GM19438 (cell line): ENCODE data around the gene GLIS1.

Experiments used
- ATAC-seq: cut with Tn5 transposase; IDR thresholded peaks from one replicate; pipeline ENCODE4 v1.9.1; 2021; ENCODE audit warnings: low read depth; ENCODE audit not compliant: unreplicated experiment

Gene GLIS1

DNA sequence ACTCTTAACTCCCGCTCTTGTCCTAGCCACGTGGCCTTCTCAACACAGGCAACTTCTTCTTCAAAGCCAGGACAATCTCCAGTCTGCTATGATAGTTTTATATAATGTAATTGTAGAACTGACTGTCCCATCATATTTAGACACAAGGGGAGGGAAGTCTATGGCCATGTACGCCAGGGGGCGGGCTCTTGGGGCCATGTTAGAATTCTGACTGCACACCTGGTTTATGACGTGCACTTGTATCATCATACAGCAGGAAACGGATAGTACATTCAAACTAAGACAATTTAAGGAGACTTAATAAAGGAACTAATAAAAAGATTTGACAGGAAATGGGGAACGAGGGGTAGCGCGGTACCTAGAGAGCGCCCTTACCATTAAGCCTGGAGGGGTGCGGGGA, 258.3 kb downstream of the GLIS1 start:
- no peak for ATAC-seq

DNA sequence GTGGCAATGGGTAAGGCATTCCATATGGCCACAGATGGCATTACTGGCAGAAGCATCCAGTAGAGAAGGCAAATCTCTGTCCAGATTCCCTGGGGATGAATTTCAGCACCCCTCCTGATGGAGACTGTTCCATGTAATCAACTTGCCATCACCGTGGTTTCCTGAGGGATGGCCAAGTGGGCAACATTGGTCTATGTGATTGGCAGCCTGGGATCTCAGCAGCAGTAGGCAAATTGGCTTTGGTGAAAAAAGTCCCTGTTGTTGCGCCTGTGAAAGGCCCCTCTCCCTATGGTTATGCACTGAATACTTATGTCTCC, 260.5 kb downstream of the GLIS1 start:
- no peak for ATAC-seq

DNA sequence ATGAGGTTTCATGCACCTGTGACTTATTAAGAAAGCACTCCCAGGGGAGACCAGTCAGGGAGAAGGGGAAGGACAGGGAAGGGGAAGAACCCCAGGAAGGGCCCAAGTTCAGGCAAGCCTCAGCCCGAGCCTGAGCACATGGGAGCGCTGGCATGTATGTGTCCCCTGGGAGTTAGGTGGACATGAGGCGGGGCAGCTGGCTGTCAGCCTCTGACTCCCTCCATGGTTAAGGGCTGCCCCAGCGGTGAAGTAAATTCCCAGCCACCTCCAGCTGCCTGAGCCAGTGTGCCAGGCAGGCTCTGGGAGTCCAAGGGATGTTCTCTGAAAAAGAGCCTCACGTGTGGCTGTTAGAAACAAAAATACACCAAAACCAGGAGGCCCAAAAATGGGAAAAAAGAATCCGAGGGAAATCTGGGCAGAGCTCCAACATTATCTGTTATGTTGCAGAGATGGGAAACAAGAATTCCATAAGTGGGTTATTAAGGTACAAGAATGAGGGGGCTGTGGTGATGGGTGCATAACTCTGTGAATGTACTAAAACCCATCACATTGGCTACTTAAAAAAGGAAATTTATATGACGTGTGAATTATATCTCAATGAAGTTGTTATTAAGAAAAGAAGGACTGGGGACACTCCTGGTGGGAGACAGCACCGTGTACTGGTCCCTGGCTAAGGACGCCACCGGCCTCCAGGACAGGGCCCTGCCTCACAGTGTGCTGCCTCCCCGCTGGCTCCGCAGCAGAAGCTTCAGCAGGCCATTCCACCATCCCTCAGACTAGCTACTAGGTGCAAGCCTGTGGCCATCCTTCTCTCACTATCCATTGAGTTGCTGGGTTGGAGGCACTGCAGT, 261.1 kb downstream of the GLIS1 start:
- no peak for ATAC-seq

DNA sequence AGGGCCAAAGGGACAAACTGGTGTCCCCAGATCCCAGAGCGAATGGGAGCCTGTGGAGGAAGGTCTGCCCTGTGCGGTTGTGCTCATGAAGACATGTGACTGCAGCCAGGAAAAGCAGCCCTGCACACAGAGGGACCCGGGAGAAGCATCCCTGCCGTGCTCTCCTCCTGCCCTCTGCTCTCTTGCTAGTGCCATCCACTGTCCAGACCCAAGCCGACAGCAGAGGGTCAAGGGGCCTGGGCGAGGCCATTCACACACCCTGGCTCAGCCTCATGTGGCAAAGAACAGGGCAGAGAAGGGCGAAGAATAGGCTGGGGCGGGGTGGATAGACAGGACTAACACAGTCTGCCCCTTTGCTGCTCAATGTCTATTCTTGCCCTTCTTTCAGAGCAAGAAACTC, 262.4 kb downstream of the GLIS1 start:
- no peak for ATAC-seq

DNA sequence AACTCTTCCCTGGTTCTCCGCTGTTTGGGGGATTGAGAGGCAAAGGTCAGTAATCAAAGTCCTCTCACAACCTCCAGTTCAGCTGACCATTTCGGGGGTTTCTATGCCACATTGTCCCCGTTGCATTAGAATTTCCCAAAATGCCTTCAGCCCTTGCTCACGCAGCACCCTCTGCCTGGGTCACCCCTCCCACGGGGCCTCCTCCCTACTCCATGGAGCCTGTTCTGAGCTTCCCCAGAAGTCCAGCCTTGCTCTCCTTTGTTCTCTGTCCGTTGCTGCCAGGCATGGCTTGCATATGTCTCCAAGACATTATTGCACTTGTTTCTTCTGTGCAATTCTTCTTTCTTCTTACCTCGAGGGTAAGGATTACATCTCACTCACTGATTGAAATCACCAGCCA, 263.3 kb downstream of the GLIS1 start:
- ATAC-seq, result no peak

DNA sequence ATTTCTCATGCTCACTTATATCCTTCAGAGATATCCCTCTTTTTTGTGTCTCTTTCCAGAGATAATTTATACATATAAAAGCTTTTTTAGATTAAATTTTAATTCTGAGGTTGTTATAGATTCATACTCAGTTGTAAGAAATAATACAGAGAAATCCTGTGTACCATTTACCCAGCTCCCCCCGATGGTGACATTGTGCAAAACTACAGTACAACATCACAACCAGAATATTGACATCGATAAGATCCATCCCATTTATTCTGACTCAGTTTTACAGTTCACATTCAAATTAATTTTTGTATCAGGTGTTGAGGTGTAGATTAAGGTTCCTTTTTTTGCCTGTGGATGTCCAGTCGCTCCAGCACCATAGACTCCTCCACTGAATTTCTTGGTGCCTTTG, 265.5 kb downstream of the GLIS1 start:
- no peak for ATAC-seq

DNA sequence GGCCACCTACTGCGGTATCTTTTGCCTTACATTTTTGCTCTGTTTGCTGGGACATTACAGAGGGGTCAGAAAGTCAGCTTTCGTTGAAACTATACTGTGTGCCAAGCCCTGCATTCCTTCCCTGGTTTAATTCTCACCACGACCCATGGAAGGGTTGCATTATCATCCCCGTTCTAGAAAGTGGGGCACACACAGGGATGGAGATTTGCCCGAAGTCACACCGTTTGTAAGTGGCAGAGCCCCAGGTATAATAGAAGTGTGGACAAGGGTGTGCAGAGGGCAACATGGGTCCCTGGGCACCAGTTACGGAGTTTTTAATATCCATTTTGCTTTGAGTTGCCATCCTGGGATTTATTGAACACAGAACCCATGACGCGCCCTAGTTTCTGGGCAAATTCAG, 268.0 kb downstream of the GLIS1 start:
- no peak for ATAC-seq

DNA sequence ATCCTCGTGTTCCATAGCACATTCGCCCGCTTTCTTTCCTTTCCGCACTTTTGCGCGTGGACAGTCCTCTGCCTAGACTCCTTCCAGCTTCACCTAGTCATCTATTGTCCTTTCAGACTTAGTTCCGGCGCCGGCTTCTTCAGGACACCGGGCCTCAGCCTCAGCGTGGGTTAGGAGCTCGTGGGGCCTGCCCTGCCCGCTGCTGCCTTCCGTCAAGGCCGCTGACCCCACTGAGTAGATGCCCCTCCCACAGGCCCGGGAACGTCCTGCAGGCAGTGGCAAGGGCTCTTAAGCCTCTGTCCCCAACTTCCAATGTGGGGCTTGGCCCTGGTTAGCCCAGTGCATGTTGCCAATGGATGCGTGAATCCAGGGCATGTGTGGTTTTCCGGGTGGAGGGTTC, 268.4 kb downstream of the GLIS1 start:
- ATAC-seq, result no peak

DNA sequence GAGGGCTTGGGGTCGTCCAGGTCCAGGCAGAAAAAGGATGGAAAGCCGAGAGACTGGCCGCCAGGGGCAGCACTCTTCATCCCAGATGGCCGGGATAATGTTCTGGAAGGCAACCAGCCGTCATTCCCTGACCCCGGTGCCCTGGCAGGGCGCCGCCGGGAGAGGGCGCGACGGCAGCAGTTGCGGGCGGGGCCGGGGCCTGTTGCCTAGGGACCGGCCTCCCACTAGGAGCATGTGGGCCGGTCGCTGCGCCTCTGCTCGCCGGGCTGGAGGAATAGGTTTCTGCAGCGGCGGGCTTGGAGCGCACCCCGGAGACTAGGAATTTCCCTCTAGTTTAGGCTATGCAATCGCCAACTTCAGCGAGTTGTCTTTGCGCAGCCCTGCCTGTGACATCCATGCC, 268.8 kb downstream of the GLIS1 start:
- no peak for ATAC-seq

DNA sequence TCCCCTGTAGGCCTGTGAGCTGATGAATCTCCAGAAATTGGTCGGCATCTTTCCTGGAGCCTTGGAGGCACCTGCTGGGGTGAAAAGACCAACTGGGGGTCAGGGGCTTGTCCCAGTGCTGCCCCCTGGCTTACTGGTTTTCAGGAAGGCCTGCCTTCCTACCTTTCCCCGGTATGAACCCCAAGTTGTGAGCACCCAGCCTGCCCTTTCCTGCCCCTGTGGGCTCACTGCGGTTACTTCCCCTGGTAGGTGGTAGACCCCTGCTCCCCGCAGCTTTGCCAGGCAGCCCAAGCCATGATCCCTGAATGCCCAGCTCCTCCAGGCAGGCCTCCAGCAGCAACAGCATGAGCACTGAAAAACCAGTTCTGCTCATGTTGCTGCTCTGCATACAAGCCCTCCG, 269.6 kb downstream of the GLIS1 start:
- no peak for ATAC-seq

DNA sequence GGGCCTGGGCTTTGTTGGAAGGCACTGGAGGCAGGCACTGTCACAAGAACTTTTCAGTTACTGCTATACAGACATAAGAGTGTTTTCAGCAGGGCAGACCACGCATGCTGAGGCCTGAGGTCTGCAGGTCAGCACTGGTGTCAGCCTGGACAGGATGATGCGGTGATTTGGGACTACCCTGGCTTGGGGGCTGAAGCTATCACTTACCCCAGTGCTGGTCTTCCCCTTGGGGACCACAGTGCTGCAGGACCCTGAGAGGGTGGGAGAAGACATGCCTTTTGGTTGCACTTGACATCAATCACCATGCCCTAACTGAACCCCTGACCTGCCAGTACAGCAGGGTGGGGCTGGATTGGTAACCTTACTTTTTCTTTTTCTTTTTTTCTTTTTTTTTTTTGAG, 270.6 kb downstream of the GLIS1 start:
- no peak for ATAC-seq

DNA sequence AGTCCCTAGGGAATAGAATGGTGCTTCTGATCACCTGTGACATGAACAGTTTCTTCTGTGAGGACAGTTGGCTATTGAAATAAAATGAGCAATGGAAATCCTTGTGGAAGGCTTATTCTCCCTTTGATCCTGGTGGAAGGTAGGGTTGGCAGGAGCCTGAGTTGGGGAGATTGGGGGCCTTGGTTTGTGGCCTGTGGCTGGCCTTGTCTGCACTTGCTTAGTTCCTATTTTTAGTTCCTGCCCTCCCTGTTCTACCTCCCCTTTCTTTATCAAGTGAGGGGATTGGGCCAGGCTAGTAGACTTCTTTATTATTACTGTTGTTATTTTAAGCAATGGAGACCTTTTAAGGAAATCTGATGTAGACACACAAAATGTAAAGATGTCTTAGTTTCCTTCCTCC, 271.6 kb downstream of the GLIS1 start:
- no peak for ATAC-seq

DNA sequence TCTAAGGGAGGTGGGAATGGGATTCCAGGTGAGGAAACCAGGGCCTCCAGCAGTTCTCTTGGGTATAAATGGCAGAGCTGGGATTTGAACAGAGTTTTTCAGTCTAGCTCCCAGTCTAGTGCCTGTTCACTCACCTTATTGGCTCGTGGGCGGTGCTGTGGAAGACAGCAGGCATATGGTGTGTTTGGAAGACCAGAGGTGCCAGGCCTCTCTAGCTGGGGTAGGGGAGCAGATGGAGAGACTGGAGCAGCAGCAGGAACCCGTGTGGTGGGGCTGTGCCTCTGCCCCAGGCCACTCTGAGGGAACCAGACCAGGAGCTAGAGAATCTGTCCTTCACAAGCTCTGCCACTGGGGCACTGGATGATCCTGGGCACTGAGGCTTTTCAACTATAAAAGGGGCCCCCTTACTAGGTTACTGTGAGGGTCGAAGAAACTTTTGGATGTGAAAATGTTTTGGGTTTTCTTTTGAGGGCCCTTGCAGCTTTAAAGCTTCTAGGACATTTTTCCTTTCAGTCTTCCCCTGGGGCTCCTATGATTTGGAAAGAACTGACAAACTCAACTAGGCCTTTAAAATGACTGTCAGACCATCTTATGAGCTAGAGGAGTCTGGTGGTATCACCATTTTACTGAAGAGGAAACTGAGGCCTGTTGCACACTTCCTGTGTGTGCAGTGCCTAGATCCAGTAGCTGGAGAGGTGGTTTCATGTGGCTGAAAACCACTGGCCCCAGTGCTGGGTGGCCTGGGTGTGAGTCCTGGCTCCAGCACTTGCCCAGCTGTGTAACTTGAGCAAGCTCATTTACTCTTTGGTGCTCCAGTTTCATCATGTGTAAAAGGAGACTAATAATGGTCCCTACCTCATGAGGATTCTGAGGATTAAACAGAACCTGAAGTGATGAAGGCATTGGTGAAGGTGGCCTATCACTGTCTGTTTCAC, 273.7 kb downstream of the GLIS1 start:
- ATAC-seq, result no peak

DNA sequence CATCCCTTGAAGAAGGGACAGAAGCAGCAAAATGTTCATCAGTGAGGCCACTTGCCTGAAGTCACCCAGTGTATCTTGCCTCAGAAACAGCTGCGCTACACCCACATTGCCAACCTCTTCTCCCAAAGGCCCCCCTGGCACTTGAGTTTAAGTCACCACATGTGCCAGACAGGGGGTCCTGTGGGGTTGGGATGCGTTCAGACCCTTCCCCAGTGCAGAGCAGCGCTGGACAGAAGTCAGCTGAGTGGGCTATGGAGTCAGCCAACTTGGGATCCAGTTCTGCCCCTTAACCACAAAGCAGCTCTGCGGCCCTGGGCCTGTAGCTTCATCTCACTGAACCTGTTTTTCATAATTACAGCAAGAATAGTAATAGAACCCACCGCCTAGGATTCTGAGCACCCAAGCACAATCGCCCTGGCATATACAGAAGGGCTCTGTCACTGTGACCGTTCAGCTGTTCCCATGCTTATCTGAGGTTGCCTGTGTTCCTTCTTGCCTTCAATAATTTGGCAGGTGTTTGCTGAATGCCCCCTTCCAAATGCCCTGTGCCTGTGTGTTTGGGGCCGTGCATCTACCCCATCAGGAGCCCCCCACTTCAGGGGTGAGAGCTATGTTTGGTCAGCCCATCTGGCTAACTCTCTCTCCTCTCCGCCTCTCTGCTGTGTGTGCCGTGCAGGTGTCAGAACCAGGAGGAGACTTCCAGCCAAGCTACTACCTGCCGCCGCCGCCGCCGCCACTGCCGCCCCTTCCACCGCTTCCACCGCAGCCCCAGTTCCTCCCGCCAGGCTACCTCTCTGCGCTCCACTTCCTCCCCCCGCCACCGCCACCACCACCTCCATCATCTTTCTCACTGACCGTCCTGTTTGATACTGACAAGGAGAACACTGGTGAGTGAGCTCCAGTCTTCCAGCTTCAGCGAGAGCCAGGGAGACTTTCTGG, 274.7 kb downstream of the GLIS1 start:
- ATAC-seq, result no peak

DNA sequence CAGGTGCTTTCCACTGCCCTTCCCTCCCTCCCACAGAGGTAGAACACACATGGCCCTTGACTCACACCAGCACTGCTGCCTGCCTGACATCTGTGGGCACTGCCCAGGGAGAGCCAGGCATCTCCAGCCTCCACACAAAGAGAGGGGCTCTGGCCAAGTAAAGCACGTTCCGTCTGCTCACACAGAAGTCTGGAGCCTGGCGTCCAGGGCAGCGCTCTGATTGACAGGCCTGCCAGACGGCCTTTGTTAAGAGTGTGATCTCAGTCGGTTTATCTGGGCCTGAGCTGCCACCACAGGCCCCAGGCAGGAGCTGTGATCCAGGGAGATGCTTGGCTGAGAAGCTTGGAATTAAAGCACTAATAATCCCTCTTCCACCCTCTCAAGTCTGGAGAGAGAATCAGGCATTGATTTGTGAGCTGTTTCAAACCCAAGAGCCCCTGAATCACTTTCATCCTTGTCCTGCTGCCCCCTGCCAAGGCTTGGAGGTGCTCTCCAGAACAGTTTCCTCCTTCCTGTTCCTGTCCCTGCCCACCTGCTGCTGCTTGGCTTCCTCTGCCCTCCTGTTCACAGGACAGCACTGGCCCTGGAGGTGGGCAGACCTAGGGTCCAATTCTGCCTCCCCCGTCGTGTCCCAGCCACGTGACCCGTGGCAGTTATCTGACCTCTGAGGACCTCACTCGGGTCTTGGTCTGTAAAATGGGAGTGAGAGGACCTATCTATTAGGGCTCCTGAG, 276.0 kb downstream of the GLIS1 start:
- ATAC-seq, result no peak

DNA sequence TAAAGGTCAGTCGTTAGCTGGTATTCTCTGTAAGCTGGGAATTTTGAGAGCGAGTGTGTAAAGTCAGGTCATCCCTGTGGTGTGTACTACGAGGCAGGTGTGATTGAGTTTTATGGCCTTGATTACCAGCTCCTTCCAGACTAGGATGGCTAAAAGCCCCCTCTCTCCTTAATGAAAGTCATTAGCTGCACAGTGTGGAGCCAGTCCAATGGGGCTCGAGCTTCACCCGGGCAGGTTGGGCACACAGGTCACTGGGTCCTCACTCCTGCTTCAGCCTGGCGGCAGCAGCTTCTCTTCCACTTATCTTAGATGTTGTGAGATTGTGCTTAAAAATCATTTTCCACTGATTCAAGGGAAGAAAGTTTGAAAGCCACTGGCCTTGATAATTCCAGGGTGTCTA, 276.8 kb downstream of the GLIS1 start:
- ATAC-seq, result no peak

DNA sequence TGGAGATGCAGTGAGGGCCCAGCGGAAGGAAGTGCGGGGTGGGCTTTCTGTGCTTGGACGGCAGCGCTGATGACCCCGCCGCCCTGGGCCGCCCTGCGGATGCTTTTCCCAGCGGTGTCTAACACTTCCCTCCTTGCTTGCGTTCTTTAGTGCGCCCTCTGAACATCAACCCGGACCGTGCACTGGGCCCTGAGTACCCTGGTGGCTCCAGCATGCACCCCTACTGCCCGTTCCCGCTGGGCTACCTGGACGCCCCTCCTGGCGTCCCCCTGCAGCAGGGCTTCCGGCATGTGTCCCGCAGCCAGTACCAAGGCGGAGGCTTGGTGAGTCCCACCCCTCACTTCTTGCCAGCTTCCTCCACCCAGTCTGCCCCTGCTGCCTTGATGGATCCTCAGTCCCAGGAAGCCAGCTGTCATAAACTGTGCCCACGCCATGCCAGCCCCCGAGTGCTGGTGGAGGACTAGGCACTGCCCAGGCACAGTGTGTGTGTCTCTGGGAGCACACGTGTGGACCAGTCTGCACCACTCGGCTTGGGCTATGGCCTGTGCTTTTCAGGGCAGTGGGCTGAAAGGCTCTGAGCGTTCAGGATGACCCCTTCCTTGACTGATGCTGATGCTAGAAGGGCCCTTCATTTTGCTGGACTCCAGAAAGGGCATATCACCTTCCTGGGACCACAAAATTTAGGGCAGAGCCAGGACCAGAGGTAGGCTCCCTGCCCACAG, 277.5 kb downstream of the GLIS1 start:
- no peak for ATAC-seq

DNA sequence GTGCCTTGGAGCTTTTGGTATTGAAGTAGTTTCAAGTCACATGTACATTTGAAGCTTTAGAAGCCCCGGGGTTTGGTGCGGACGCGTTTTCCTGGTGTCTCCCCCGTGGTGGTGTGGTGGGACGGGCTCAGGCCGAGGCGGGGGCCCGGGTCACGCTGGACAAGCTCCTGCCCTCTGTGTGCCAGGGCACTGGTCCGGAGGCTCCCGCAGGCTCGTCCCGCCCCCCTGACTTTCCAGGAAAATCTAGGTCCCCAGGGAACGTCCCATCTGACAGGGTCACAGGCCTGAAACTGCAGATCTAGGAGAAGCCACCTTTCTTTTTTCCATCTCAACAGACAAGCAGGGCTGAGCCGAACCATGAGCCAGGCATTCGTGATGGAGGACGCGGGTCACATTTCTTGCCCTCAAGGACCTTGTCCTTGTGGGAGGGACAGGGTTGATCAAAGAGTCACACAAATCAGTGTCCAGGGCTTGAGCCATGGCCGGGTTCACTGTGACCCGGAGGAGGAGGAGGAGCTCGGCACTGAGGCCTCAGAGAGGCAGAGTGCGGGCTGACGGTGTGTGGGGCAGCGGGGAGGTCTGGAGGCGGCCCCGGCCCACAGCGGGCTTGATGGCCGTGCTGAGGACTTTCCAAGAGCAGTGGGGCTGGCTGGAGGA, 278.2 kb downstream of the GLIS1 start:
- ATAC-seq, result no peak

DNA sequence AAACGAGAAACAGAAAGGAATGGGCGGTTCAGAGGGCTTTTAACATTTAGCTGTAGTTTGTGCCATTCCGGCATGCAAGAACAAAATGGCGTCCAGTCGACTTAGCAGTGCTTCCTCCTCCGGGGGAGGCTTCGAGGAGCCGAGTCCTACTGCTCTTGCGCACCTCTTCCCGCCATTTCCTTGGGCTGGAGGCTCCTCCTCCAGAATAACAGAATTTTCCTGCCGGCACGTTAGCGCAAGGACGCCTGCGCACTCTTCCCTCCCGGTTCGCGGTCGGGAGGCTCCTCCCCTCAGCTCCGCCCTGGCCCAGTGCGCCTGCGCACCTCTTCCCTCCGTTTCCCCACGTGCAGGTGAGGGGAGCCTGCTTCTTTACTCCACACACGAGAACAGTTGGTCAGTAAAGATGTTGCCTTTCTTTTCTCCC, 278.7 kb downstream of the GLIS1 start:
- no peak for ATAC-seq
